Stimulated activated CD8-positive, alpha-beta memory T cell treated with anti-CD3 and anti-CD28 coated beads, Interleukin-4, amount 100 ng/mL, for 1 hour (primary cell): Measurements from ENCODE around the gene CCDC92B.
"Not testable (repeated sequence)": the region's sequence is repeated elsewhere in the genome, so short reads cannot be mapped to it uniquely, and the experiment has no call there.

ENCODE experiments used
- DNase-seq, 2 donors: peaks; one replicate each; pipeline ENCODE4 v3.0.0-alpha.2; 2020; ENCODE audit warnings: low read depth in 2 of 2, low spot score in 1 of 2

CCDC92B gene

DNA sequence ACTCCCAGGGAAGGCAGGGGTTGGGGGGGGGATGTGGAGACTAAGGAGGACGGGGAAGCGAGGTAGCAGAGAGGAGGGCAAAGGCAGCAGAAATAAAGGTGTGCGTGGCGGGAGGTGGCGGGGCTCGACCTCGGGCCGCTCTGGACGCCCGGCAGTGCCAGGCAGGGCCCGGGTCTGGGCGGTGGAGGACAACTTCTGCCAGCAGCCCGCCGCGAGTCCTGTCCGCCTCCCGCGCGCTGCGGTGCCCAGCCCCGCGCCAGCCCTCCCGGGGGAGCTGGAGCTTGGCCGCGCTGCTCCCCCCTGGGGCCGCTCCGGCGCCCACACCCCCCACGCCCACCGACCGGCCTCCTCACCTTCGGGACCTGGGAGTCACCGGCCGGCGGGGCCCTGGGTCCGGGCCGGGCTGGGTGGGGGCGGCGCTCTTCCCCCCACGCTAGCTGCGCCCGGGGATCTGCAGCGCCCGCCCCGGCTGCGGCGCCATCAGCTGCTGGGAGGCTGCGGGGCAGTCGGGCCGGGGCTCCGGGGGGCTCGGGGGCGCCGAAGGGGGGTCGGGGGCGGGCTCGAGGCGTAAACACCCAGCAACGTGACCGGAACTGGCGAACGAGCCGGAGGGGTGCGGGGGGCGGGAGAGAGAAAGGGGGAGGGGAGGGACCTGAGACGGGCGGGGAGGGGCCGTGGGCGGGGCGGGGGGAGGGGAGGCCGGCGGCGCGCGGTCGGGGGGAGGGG lies at the start of gene CCDC92B:
CCDC92B (minus strand) TSS at position 595 of the 726 bp plus-strand sequence. CDS start 14,507 bp downstream, outside the sequence.
- no peak for DNase-seq

DNA sequence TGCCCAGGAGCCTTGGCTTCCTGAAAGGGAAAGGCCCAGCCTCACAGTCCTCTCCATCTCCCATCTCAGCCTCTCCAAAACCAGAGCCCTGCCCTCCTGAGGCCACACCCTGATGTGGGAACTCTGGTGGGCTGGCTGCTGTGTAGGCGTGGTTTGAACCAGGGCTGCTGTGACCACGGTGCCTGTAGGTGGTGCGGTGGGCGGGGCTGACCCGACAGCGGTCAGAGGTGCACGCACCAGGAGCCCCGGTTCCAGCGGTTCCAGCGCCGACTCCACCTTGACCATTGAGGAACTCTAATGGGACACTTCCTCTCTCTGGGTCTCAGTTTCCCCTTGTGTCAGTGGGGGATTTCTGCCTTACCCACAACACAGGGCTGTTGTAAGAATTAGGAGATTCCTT lies 49.2 kb upstream of the CCDC92B start:
- DNase-seq: no peak

DNA sequence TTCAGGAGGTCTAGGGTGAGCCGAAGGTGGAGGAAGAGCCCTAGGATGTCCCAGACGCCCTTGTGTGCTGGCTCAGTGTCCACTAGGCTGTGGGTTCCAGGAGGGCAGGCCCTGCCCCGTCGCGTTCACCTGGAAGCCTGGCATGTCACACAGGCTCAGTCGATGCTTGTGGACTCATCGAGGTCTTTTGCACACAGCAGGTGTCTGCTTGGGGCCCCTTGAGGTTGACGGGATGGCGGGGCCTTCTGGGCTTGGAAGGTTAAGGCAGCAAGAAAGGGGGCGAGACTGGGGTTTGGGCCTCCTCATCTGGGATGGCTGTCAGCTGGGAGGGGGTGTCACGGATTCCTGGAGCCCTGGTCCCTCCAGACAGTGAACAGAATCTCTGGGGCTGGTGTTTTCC lies 48.7 kb upstream of the CCDC92B start:
- no peak for DNase-seq

DNA sequence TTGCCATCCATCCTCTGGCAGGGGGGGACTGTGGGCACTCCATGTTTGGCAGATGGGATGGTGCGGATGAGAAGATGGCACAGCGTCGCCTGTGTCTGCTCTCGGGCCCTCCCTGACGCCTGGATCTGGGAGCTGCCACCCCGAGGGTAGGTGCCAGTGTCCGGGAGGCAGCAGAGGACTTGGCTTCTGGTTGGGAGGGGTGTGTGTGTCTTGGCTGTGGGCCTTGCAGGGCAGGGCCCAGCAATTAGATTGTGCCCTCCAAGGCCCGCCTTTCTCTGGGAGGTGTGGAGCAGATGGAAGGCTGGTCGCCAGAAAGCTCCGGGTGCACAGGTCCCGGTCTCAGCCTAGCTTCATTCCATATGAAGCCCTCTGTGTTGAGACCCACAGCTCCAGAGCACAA lies 48.2 kb upstream of the CCDC92B start:
- no peak for DNase-seq

DNA sequence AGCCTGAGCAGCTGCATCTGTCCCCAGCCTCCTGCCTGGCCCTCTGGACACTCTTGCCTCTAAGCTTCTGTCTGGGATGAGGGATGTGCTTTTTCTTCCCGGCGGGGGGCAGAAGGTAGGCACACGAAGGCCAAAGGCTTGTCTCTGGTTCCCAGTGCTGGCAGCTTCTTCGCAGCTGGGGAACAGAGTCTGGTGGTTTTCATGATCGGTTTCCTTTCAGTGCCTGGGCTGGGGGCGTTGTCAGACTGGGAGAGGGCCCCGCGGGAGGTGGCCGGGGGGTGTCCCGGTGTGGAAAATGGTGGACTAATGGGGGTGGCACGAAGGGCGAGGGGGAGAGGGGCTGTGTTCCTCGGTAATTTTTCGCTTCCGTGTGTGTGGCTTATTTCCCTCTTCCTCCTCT lies 47.8 kb upstream of the CCDC92B start:
- DNase-seq: no peak

DNA sequence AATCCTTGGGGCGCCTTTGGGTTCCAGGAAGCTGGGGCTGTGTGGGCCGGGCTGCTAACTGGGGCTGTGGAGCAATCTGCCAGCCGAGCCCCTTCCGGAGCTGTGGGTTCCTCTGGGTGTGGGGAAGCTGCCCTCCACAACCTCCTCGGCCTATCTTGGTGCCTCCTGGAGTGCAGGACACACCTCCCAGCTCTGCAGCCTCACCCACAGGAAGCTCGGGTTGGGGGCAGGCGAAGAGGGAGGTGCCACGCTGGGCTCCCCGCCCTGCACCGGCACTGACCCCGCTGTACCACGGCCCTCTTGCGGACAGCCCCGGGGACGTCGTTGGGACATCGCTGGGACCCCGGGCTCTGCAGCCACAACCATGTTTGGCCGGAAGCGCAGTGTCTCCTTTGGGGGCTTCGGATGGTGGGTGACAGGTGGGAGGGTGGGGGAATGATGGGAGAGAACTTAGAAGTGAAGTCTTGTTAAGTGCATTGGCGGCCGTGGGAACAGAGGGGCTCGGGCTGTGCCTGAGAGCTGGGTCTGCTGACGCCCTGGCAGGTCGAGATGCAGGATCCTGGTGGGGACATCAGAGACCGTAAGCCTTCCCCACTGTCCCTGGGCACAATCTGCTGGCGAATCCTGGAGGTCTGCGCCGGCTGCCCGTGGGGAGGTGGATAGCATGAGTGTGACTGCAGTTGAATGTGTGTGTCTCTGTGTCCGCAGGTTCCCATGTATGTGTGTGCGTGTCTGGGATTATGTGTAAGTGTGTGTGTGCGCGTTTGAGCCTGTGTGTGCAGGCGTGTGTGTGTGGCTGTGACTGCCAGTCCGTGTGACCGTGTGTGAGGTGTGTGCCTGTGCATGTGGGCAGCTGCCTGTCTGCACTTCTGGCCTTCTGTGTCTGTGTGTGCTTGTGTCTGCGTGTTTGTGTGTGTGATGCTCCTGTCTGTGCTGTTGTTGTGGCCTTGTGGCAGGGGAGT lies 47.0 kb upstream of the CCDC92B start, which contains the start of gene RAP1GAP2:
RAP1GAP2 (plus strand) TSS at position 275 of the 962 bp plus-strand sequence; CDS start at position 365, 90 bp downstream.
- peak in 1 of 2 donors; percentile 49 for DNase-seq

DNA sequence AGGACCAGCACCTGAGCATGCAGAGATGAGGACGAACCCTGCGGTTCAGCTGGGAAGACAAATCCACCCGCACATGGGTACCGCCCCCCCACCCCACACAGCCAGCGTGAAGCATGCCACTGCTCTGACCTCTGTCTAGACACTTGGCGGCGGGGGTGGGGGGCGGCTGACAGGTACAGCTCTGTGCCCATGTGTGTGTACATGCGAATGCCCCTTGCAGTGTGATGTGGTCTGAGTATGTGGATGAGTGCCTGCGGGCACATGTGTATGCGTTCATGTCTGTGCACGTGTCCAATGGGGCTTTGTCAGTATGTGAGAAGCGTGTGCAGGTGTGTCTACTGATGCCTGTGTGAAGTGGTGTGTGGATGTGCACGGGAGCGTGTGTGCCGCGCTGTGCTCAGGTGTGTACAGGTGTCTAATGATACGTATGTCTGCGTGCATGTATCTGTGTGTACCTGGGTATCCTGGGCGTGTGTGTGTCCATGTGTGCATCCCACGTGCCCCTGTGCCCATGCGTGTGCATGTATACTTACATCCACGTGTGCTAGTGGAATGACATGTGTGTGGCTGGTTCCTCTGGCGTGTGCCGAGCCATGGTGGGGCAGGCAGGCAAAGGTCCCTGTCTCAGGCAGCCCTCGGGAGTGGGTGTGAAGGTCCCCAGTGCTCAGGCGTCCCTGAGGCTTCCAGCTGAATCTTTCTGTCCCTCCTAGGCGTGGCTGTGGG lies 46.1 kb upstream of the CCDC92B start:
- no peak for DNase-seq

DNA sequence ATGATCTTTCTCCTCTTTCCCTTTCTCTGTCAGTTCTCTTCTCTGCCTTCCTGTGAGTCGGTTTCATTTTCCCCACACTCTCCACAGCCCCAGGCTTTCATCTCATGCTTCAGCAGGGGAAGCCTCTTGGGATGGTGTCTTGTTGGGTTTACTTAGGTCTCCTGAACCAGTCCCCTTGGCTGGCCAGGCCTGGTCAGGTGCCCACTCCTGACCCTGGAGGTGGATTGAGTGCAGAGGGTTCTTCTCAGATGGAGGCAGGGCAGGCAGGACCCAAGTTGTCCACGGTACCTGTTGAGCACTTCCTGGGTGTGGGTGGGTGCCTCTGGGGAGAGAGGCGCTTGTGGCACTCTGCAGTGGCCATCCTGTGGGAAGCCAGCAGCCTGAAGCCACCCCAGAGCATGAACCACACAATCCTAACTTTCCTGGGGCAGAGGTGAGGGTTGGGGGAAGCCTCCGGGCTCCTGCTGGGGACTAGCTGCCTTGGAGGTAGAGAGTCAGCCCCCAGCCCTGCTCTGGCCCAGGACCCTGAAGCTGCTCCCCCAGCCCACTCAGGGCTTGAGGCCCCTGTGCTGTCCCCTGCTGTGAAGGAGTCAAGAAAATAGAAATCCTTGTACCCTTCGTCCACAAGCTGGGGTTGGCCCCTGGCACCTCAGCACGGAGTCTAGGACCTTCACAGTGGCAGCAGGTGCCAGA lies 44.8 kb upstream of the CCDC92B start:
- DNase-seq: no peak

DNA sequence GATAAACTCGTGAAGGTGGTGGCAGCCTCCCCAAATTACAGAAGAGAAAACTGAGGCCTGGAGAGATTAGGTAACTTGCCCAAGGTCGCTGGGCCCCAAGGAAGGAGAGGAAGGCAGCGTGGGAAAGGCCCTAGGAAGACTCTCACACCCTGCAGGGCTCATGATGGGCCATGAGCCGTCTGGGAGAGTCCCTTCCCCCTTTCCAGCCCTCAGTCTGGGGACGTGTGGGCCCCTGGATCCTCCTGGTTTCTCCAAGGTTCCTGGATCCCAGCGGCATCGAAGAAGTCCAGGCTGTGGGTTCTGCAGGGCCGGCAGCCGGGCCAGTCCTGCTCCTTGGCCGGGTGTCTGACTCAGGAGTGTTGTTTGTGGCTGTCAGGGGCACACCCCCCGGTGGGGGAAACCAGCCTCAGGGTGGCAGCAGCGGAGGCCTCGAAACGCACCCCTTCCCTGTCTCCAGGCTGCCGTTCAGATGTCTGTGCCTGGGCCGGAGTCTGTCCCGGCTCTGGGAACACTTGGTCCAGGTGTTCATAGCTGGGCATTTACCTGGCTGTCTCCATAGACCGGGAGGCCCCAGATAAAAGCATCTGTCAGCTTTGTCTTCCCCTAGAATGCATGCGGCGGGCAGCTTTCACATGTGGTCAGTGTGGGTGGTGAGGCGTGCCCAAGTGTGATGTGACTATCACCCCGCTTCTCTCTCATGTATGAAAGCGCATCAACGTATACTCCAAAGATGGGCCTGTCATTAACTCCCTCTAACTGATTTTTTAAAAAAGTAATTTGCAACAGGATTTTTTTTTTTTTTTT lies 43.1 kb upstream of the CCDC92B start:
- DNase-seq: peak in 1 of 2 donors; percentile 52

DNA sequence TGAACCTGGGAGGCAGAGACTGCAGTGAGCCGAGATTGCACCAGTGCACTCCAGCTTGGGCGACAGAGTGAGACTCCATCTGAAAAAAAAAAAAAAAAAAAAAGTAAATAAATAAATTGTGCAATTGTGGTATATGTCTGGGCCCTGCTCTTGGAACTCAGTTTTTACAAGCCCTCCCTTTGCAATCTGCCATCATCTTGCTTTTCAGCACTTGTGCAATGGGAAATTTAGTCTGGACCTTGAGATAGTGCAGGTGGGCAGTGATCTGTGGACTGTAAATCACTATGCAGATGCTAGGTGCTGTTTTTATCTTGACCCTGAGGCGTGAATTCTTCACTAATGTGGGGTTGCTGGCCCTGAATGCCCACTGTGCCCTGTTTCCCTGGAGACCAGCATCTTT lies 40.2 kb upstream of the CCDC92B start:
- DNase-seq: no peak

DNA sequence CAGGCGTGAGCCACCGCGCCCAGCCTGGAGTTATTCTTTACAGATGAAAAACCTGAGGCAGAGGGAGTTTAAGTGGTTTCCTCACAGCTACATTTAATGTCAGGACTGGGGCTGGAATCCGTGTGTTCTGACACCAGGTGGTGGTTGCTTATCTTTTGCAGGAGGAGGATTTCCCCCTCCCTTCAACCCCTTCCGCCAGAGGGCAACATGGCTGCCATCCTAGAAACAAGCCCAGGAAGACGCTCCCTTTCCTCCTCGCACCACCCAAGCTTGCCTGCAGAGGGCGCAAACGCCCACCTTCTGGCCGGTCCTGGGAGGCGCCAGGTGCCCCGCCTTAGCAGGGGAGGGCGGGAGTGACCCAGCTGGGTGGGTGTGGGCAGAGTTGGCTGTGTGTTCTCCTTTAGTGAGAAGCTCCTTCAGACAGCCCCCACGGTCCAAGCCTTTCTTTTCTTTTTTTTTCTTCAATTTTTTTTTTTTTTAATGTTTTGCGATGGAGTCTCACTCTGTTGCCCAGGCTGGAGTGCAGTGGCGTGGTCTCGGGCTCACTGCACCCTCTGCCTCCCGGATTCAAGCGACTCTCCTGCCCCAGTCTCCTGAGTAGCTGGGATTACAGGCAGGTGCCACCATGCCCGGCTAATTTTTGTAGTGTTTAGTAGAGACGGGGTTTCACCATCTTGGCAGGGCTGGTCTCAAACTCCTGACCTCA lies 36.9 kb upstream of the CCDC92B start:
- DNase-seq: peak; percentile 68 to 78

DNA sequence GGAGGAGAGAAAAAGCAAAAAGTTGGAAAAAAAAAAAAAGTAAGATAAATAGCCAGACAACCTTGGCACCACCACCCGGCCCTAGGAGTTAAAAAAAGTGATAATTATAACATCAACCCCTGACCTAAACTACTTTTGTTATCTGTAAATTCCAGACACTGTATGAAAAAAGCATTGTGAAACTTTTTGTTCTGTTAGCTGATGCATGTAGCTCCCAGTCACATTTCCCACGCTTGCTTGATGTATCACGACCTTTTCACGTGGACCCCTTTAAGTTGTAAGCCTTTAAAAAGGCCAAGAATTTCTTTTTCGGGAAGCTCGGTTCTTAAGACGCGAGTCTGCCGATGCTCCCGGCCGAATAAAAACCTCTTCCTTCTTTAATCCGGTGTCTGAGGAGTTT lies 35.9 kb upstream of the CCDC92B start:
- DNase-seq: not testable (repeated sequence)

DNA sequence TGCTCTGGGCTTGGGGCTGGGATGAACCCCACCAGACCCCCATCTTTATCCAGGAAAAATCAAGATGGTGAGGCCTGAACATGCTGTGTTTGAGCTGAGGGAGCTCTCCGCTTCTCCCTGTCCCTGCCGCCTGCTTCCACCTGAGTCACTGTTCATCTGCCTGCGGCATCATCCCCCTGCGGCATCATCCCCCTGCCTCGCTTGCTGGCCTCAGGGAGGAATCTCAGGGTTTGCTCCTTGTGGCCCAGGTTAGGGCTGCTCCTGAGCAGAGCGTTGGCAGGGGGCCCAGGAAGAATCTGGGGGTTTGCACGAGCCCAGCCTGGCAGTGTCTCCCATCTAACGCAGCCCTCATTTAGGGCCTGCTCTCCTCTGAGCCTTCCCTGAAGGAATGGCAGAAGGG lies 35.4 kb upstream of the CCDC92B start:
- DNase-seq: no peak

DNA sequence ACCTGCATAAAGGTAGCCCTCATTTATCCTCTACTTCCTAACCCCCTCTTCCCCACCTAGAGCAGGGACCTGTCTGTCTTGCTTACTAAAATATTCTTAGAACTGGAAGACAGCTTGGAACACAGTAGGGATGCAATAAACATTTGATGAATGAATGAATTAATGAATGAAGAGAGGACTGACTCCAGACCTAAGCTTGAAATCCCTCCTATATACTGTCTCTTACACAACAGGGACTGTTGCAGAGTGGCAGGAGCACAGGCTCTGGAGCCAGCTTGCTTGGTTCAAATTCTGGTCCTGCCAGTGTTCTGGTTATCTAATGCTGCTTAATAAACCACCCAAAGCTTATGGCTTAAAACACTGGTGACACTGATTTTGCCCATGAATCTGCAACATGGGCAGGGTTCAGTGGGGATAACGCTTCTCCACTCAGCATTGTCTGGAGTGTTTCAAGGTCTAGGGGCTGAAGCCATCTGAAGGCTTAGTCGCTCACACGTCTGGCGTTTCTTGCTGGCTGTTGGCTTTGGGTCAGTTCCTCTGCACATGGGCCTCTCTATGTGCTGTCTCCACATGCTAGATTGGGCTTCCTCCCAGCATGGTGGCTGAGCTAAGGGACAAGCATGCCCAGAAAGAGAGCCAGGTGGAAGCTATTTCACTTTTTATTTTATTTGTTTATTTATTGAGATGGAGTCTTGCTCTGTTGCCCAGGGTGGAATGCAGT lies 34.0 kb upstream of the CCDC92B start:
- no peak for DNase-seq

DNA sequence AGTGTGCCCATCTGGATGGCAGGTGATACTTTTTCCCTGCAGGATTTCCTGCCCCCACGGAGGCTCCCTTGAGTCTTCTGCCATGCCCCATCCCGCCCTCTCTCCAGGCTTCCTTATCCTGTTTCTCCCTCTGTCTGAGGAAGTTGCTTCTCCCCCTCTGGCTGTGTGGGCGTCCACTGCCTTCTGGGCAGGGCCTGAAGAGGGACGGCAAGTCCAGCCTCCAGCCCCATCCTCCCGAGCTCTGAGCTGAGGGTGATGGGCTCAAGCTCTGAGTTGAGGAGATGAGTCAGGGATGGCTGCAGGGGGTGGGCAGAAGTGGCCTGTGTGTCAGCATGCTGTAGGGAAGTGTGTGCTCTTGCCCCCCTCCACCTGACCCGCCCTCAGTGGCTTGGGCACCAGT lies 32.6 kb upstream of the CCDC92B start:
- no peak for DNase-seq

DNA sequence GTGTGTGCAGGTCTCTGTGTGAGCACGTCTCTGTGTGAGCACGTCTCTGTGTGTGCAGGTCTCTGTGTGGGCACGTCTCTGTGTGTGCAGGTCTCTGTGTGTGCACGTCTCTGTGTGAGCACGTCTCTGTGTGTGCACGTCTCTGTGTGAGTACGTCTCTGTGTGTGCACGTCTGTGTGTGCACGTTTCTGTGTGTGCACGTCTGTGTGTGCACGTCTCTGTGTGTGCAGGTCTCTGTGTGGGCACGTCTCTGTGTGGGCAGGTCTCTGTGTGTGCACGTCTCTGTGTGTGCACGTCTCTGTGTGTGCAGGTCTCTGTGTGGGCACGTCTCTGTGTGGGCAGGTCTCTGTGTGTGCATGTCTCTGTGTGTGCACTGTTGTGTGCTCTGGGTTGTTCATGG lies 32.1 kb upstream of the CCDC92B start:
- not testable (repeated sequence) for DNase-seq

DNA sequence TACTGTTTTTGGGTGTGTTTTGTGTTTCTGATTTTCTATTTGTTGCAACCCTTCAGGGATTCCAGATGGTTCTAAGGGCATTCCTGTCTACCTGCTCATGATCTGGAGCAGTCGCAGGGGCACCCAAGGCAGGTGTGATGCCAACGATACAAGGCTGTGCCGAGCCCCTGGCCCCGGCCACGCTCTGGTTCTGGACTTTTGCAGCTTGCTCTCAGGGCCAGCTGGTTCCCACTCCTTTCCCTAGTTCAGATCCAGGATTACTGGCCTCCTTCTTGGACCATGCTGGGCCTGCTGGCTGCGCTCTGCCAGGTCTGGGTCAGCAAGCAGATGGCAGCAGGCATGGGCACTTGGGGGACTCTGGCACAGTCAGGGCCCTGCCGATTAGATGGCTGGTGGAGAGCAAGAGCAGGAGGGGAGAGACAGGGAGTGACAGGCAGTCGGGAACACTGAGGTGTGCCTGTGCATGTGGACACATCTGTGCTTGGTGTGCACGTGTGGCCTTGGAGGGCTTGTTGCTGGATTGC lies 31.5 kb upstream of the CCDC92B start:
- no peak for DNase-seq

DNA sequence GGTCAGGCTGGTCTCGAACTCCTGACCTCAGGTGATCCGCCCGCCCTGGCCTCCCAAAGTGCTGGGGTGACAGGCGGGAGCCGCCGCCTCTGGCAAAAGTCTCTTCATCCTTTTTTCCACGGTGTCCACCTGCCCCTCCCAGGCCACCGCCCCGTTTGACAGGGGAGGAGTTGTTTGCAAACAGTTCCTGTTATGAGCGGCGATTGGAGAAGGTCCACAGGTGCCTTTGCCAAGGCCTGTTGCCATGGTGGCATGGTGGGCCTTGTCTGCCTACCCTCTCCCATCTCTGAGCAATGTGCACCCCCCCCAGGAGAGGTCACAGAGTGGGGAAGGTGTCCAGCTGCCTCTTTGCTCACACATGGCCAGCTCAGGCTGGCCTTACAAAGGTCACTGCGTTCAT lies 30.8 kb upstream of the CCDC92B start:
- no peak for DNase-seq
